ENCODE measurements around the gene CERS6.

The CERS6 gene

DNA sequence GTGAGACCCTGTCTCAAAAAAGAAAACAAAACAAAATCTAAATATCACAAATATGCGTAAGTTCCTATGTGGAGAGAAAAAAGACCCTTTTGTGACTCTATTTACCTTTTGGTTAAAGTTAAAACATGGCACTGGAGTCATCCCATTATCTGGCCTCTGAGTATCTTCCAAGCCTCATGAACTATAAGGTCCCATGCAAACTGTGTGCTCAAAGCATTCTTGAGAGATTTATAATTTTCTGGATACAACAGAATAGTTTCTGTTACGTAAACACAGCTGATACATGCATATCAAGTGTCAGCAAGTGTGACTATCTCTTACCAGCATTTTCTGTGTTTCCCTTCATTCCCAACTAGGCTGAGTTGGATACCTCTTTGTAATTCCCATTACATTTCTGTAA lies 337.5 kb downstream of the CERS6 start:
- no peaks in the 10 kb centered on the region for H3K36me3 Mint-ChIP-seq (ENCODE audit: low read depth)
- peaks cover 3% of the 10 kb centered on the region for H3K9me3 Mint-ChIP-seq
- H3K4me3 Mint-ChIP-seq: no peak overlapping the region
- no peaks in the 10 kb centered on the region for H3K4me1 Mint-ChIP-seq (ENCODE audit: low read depth)
- DNase-seq (ENCODE audit: low spot score): no peak
- peaks cover 10% of the 10 kb centered on the region for H3K27me3 Mint-ChIP-seq (ENCODE audit: low read depth)
- no peak overlapping the region for H3K27ac Mint-ChIP-seq

DNA sequence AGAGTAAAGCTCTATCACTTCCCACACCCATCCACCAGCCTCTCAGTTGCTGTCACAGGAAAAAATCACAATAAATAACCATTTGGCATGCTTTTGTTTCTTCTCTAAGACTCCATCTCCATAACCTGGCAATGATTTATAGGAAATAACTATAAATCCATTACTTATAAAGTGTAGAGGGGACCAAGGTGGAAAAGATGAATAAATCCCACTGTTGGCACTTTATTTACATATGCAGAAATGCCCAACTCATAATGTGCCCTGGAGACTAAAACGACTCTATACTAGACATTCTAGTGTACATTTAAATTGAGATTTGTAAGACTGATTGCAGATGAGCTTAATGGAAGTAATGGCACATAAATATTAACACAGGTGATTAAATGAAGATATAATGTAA lies 338.9 kb downstream of the CERS6 start:
- H3K36me3 Mint-ChIP-seq (ENCODE audit: low read depth): no peaks in the 10 kb centered on the region
- H3K27ac Mint-ChIP-seq: no peak overlapping the region

GRCh38 chr2:168796090-168796577 lies 340.1 kb downstream of the CERS6 start:
- Mint-ChIP-seq H3K9me3 (no peaks in the 10 kb centered on the region), H3K36me3 (ENCODE audit: low read depth) (no peaks in the 10 kb centered on the region), H3K27me3 (ENCODE audit: low read depth) (peaks cover 13% of the 10 kb centered on the region), H3K27ac (no peak overlapping the region), H3K4me3 (no peak overlapping the region), H3K4me1 (ENCODE audit: low read depth) (no peaks in the 10 kb centered on the region)
- no peak for DNase-seq (ENCODE audit: low spot score)

More for the DNA sequence above, 338.9 kb downstream of the CERS6 start:
- H3K4me1 Mint-ChIP-seq (ENCODE audit: low read depth): no peaks in the 10 kb centered on the region
- DNase-seq (ENCODE audit: low spot score): no peak
- H3K9me3 Mint-ChIP-seq: peaks cover 3% of the 10 kb centered on the region
- H3K27me3 Mint-ChIP-seq (ENCODE audit: low read depth): peaks cover 11% of the 10 kb centered on the region
- no peak overlapping the region for H3K4me3 Mint-ChIP-seq

- peaks cover 13% of the 10 kb centered on the region for H3K27me3 Mint-ChIP-seq (ENCODE audit: low read depth)
- H3K9me3 Mint-ChIP-seq: no peaks in the 10 kb centered on the region
- H3K4me1 Mint-ChIP-seq (ENCODE audit: low read depth): peaks cover 2% of the 10 kb centered on the region
- no peak for DNase-seq (ENCODE audit: low spot score)
- H3K36me3 Mint-ChIP-seq (ENCODE audit: low read depth): no peaks in the 10 kb centered on the region
- no peak overlapping the region for H3K27ac Mint-ChIP-seq
- H3K4me3 Mint-ChIP-seq: no peak overlapping the region
Measured at GRCh38 chr2:168796583-168797285, 340.7 kb downstream of the CERS6 start.

DNA sequence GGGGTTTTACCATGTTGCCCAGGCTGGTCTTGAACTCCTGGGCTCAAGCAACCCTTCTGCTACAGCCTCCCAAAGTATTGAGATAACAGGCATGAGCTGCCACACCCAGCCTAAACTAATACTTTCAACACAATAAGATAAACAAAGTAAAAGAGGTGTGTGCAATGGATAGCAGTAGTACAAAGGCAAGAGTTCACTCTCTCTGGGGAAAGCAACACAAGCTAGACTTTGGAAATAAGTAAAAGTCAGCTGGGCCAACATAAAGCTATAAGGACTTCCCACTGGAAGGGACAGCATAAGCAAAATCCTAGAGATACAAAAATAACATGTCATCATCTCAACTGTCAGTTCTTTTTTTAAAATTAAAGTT lies 341.2 kb downstream of the CERS6 start:
- H3K9me3 Mint-ChIP-seq: no peaks in the 10 kb centered on the region
- no peak overlapping the region for H3K4me3 Mint-ChIP-seq
- DNase-seq (ENCODE audit: low spot score): no peak
- peaks cover 13% of the 10 kb centered on the region for H3K27me3 Mint-ChIP-seq (ENCODE audit: low read depth)
- no peak overlapping the region for H3K27ac Mint-ChIP-seq
- no peaks in the 10 kb centered on the region for H3K36me3 Mint-ChIP-seq (ENCODE audit: low read depth)
- H3K4me1 Mint-ChIP-seq (ENCODE audit: low read depth): peaks cover 7% of the 10 kb centered on the region

GRCh38 chr2:168798076-168798887 lies 342.2 kb downstream of the CERS6 start:
- H3K27me3 Mint-ChIP-seq (ENCODE audit: low read depth): peaks cover 10% of the 10 kb centered on the region
- H3K9me3 Mint-ChIP-seq: no peaks in the 10 kb centered on the region
- H3K36me3 Mint-ChIP-seq (ENCODE audit: low read depth): no peaks in the 10 kb centered on the region
- H3K4me1 Mint-ChIP-seq (ENCODE audit: low read depth): peaks cover 17% of the 10 kb centered on the region
- DNase-seq (ENCODE audit: low spot score): no peak
- H3K27ac Mint-ChIP-seq: no peak overlapping the region
- no peak overlapping the region for H3K4me3 Mint-ChIP-seq

DNA sequence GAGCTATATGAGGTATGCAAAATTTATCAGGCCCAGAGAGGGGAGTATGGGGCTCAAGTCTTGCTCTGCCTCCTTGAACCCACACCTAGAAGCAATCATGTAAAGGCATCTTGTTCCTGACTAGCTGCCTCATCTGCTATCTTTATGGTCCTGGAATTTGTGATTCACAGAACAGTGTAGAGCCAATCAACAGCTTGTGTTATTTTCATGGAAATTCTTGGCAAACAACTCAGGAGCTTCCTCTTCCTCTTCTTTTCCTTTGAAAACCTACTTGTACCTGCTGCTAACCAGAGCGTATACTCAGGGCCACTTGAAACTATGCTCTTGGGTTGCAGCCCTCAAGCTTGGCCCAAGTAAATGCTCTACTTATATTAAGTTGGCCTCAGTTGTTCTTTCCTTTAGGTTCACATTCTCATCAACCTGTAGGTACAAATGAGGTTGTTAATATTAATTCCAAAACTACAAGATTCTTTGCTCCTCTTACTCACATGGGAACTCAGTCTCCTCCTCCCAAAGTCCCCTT lies 342.9 kb downstream of the CERS6 start:
- Mint-ChIP-seq H3K9me3 (no peaks in the 10 kb centered on the region), H3K27ac (no peak overlapping the region), H3K4me1 (ENCODE audit: low read depth) (peaks cover 19% of the 10 kb centered on the region), H3K4me3 (no peak overlapping the region), H3K27me3 (ENCODE audit: low read depth) (peaks cover 10% of the 10 kb centered on the region), H3K36me3 (ENCODE audit: low read depth) (no peaks in the 10 kb centered on the region)
- DNase-seq (ENCODE audit: low spot score): no peak

GRCh38 chr2:168801471-168801870 lies 345.4 kb downstream of the CERS6 start:
- Mint-ChIP-seq H3K4me3 (no peak overlapping the region), H3K4me1 (ENCODE audit: low read depth) (peaks cover 19% of the 10 kb centered on the region), H3K36me3 (ENCODE audit: low read depth) (no peaks in the 10 kb centered on the region), H3K27me3 (ENCODE audit: low read depth) (peaks cover 11% of the 10 kb centered on the region), H3K9me3 (no peaks in the 10 kb centered on the region), H3K27ac (no peak overlapping the region)
- no peak for DNase-seq (ENCODE audit: low spot score)

- Mint-ChIP-seq H3K27ac (peak within 1 kb of the TSS; percentile 0), H3K4me1 (ENCODE audit: low read depth) (peaks cover 19% of the 10 kb centered on the region), H3K4me3 (peak within 1 kb of the TSS; percentile 41), H3K36me3 (ENCODE audit: low read depth) (no peaks in the 10 kb centered on the region), H3K27me3 (ENCODE audit: low read depth) (peaks cover 17% of the 10 kb centered on the region), H3K9me3 (no peaks in the 10 kb centered on the region)
- no peak for DNase-seq (ENCODE audit: low spot score)
Measured at GRCh38 chr2:168801961-168802858, 346.1 kb downstream of the CERS6 start, which contains the start of gene NOSTRIN. Gene NOSTRIN, plus strand, starts transcription at chr2:168802637. Its CDS starts 10 bp downstream, at chr2:168802647.

GRCh38 chr2:168802859-168803725 lies 347.0 kb downstream of the CERS6 start:
- Mint-ChIP-seq H3K27ac (no peak overlapping the region), H3K36me3 (ENCODE audit: low read depth) (no peaks in the 10 kb centered on the region), H3K27me3 (ENCODE audit: low read depth) (peaks cover 20% of the 10 kb centered on the region), H3K4me3 (peak overlapping the region; percentile 41), H3K4me1 (ENCODE audit: low read depth) (peaks cover 19% of the 10 kb centered on the region), H3K9me3 (no peaks in the 10 kb centered on the region)
- no peak for DNase-seq (ENCODE audit: low spot score)

GRCh38 chr2:168804214-168804613 lies 348.1 kb downstream of the CERS6 start:
- Mint-ChIP-seq H3K4me3 (no peak overlapping the region), H3K36me3 (ENCODE audit: low read depth) (no peaks in the 10 kb centered on the region), H3K27me3 (ENCODE audit: low read depth) (peaks cover 23% of the 10 kb centered on the region), H3K27ac (no peak overlapping the region), H3K9me3 (no peaks in the 10 kb centered on the region), H3K4me1 (ENCODE audit: low read depth) (peaks cover 19% of the 10 kb centered on the region)
- DNase-seq (ENCODE audit: low spot score): no peak

- no peak overlapping the region for H3K4me3 Mint-ChIP-seq
- no peak for DNase-seq (ENCODE audit: low spot score)
- H3K9me3 Mint-ChIP-seq: no peaks in the 10 kb centered on the region
- peaks cover 19% of the 10 kb centered on the region for H3K4me1 Mint-ChIP-seq (ENCODE audit: low read depth)
- peaks cover 23% of the 10 kb centered on the region for H3K27me3 Mint-ChIP-seq (ENCODE audit: low read depth)
- H3K36me3 Mint-ChIP-seq (ENCODE audit: low read depth): no peaks in the 10 kb centered on the region
- H3K27ac Mint-ChIP-seq: no peak overlapping the region
Measured at GRCh38 chr2:168805615-168806014, 349.5 kb downstream of the CERS6 start.

- Mint-ChIP-seq H3K9me3 (no peaks in the 10 kb centered on the region), H3K4me1 (ENCODE audit: low read depth) (no peaks in the 10 kb centered on the region), H3K27ac (no peak overlapping the region), H3K36me3 (ENCODE audit: low read depth) (no peaks in the 10 kb centered on the region), H3K4me3 (no peak overlapping the region), H3K27me3 (ENCODE audit: low read depth) (peaks cover 27% of the 10 kb centered on the region)
- no peak for DNase-seq (ENCODE audit: low spot score)
Measured at GRCh38 chr2:168809537-168809936, 353.5 kb downstream of the CERS6 start.
